ENCODE data around the gene G0S2.

Gene G0S2

GRCh38 chr1:209721323-209721722 lies 46.1 kb downstream of the G0S2 start:
- DNase-seq = no peak

- no peak for DNase-seq
Measured at GRCh38 chr1:209723265-209723664, 48.1 kb downstream of the G0S2 start.

- DNase-seq = no peak
Measured at GRCh38 chr1:209723756-209724693, 48.8 kb downstream of the G0S2 start.

Measured in CD4-positive, alpha-beta T cell treated with Interleukin-10 for 1 hour (primary cell).